ENCODE results near the gene GALNT14.

Gene GALNT14

GRCh38 chr2:30963184-30963583 lies 175.1 kb downstream of the GALNT14 start:
- no peaks in the 10 kb centered on the region for H3K36me3 ChIP-seq (ENCODE audit: control insufficient read depth, insufficient read depth, low read length)
- no peaks in the 10 kb centered on the region for H3K9me3 ChIP-seq (ENCODE audit: control insufficient read depth, insufficient read depth, low read length)
- H3K9ac ChIP-seq (ENCODE audit: low read depth, low read length), result no peak overlapping the region
- H3K4me3 ChIP-seq (ENCODE audit: low read depth, low read length), result no peak overlapping the region
- peaks cover 2% of the 10 kb centered on the region for H3K4me1 ChIP-seq (ENCODE audit: control insufficient read depth, insufficient read depth, low read length)
- H3K27me3 ChIP-seq (ENCODE audit: control insufficient read depth, insufficient read depth, low read length), result no peaks in the 10 kb centered on the region

GRCh38 chr2:30960213-30960612 lies 178.0 kb downstream of the GALNT14 start:
- Histone ChIP-seq H3K4me1 (ENCODE audit: control insufficient read depth, insufficient read depth, low read length) (peaks cover 2% of the 10 kb centered on the region), H3K4me3 (ENCODE audit: low read depth, low read length) (no peak overlapping the region), H3K9ac (ENCODE audit: low read depth, low read length) (no peak overlapping the region), H3K9me3 (ENCODE audit: control insufficient read depth, insufficient read depth, low read length) (no peaks in the 10 kb centered on the region), H3K36me3 (ENCODE audit: control insufficient read depth, insufficient read depth, low read length) (no peaks in the 10 kb centered on the region), H3K27me3 (ENCODE audit: control insufficient read depth, insufficient read depth, low read length) (no peaks in the 10 kb centered on the region)

- Histone ChIP-seq H3K4me1 (ENCODE audit: control insufficient read depth, insufficient read depth, low read length) (peaks cover 2% of the 10 kb centered on the region), H3K27me3 (ENCODE audit: control insufficient read depth, insufficient read depth, low read length) (no peaks in the 10 kb centered on the region), H3K9me3 (ENCODE audit: control insufficient read depth, insufficient read depth, low read length) (no peaks in the 10 kb centered on the region), H3K9ac (ENCODE audit: low read depth, low read length) (no peak overlapping the region), H3K4me3 (ENCODE audit: low read depth, low read length) (no peak overlapping the region), H3K36me3 (ENCODE audit: control insufficient read depth, insufficient read depth, low read length) (no peaks in the 10 kb centered on the region)
Measured at GRCh38 chr2:30959653-30960052, 178.6 kb downstream of the GALNT14 start.

GRCh38 chr2:30958918-30959265 lies 179.3 kb downstream of the GALNT14 start:
- H3K4me3 ChIP-seq (ENCODE audit: low read depth, low read length), result no peak overlapping the region
- no peaks in the 10 kb centered on the region for H3K36me3 ChIP-seq (ENCODE audit: control insufficient read depth, insufficient read depth, low read length)
- no peak overlapping the region for H3K9ac ChIP-seq (ENCODE audit: low read depth, low read length)
- H3K4me1 ChIP-seq (ENCODE audit: control insufficient read depth, insufficient read depth, low read length), result peaks cover 2% of the 10 kb centered on the region
- no peaks in the 10 kb centered on the region for H3K27me3 ChIP-seq (ENCODE audit: control insufficient read depth, insufficient read depth, low read length)
- H3K9me3 ChIP-seq (ENCODE audit: control insufficient read depth, insufficient read depth, low read length), result no peaks in the 10 kb centered on the region

GRCh38 chr2:30958193-30958917 lies 179.9 kb downstream of the GALNT14 start:
- Histone ChIP-seq H3K9ac (ENCODE audit: low read depth, low read length) (no peak overlapping the region), H3K9me3 (ENCODE audit: control insufficient read depth, insufficient read depth, low read length) (no peaks in the 10 kb centered on the region), H3K27me3 (ENCODE audit: control insufficient read depth, insufficient read depth, low read length) (no peaks in the 10 kb centered on the region), H3K36me3 (ENCODE audit: control insufficient read depth, insufficient read depth, low read length) (no peaks in the 10 kb centered on the region), H3K4me3 (ENCODE audit: low read depth, low read length) (no peak overlapping the region), H3K4me1 (ENCODE audit: control insufficient read depth, insufficient read depth, low read length) (peaks cover 2% of the 10 kb centered on the region)

- Histone ChIP-seq H3K36me3 (ENCODE audit: control insufficient read depth, insufficient read depth, low read length) (no peaks in the 10 kb centered on the region), H3K4me3 (ENCODE audit: low read depth, low read length) (no peak overlapping the region)
Measured at GRCh38 chr2:30957591-30957990, 180.6 kb downstream of the GALNT14 start.

GRCh38 chr2:30956995-30957394 lies 181.2 kb downstream of the GALNT14 start:
- no peak overlapping the region for H3K9ac ChIP-seq (ENCODE audit: low read depth, low read length)
- peaks cover 2% of the 10 kb centered on the region for H3K4me1 ChIP-seq (ENCODE audit: control insufficient read depth, insufficient read depth, low read length)
- H3K27me3 ChIP-seq (ENCODE audit: control insufficient read depth, insufficient read depth, low read length), result no peaks in the 10 kb centered on the region
- no peaks in the 10 kb centered on the region for H3K36me3 ChIP-seq (ENCODE audit: control insufficient read depth, insufficient read depth, low read length)
- H3K4me3 ChIP-seq (ENCODE audit: low read depth, low read length), result no peak overlapping the region
- no peaks in the 10 kb centered on the region for H3K9me3 ChIP-seq (ENCODE audit: control insufficient read depth, insufficient read depth, low read length)

More at GRCh38 chr2:30957591-30957990, 180.6 kb downstream of the GALNT14 start:
- Histone ChIP-seq H3K9me3 (ENCODE audit: control insufficient read depth, insufficient read depth, low read length) (no peaks in the 10 kb centered on the region), H3K27me3 (ENCODE audit: control insufficient read depth, insufficient read depth, low read length) (no peaks in the 10 kb centered on the region), H3K4me1 (ENCODE audit: control insufficient read depth, insufficient read depth, low read length) (peaks cover 2% of the 10 kb centered on the region), H3K9ac (ENCODE audit: low read depth, low read length) (no peak overlapping the region)

GRCh38 chr2:30955516-30956132 lies 182.6 kb downstream of the GALNT14 start:
- Histone ChIP-seq H3K4me3 (ENCODE audit: low read depth, low read length) (no peak overlapping the region), H3K36me3 (ENCODE audit: control insufficient read depth, insufficient read depth, low read length) (no peaks in the 10 kb centered on the region), H3K27me3 (ENCODE audit: control insufficient read depth, insufficient read depth, low read length) (no peaks in the 10 kb centered on the region)

GRCh38 chr2:30950339-30950738 lies 187.9 kb downstream of the GALNT14 start:
- Histone ChIP-seq H3K9me3 (ENCODE audit: control insufficient read depth, insufficient read depth, low read length) (peaks cover 4% of the 10 kb centered on the region), H3K4me1 (ENCODE audit: control insufficient read depth, insufficient read depth, low read length) (no peaks in the 10 kb centered on the region), H3K9ac (ENCODE audit: low read depth, low read length) (no peak overlapping the region), H3K27me3 (ENCODE audit: control insufficient read depth, insufficient read depth, low read length) (no peaks in the 10 kb centered on the region), H3K4me3 (ENCODE audit: low read depth, low read length) (no peak overlapping the region), H3K36me3 (ENCODE audit: control insufficient read depth, insufficient read depth, low read length) (no peaks in the 10 kb centered on the region)

More at GRCh38 chr2:30955516-30956132, 182.6 kb downstream of the GALNT14 start:
- peaks cover 2% of the 10 kb centered on the region for H3K4me1 ChIP-seq (ENCODE audit: control insufficient read depth, insufficient read depth, low read length)
- H3K9ac ChIP-seq (ENCODE audit: low read depth, low read length), result no peak overlapping the region
- H3K9me3 ChIP-seq (ENCODE audit: control insufficient read depth, insufficient read depth, low read length), result no peaks in the 10 kb centered on the region

GRCh38 chr2:30949435-30949834 lies 188.8 kb downstream of the GALNT14 start:
- Histone ChIP-seq H3K9me3 (ENCODE audit: control insufficient read depth, insufficient read depth, low read length) (peaks cover 4% of the 10 kb centered on the region), H3K4me1 (ENCODE audit: control insufficient read depth, insufficient read depth, low read length) (no peaks in the 10 kb centered on the region), H3K36me3 (ENCODE audit: control insufficient read depth, insufficient read depth, low read length) (no peaks in the 10 kb centered on the region), H3K4me3 (ENCODE audit: low read depth, low read length) (no peak overlapping the region), H3K27me3 (ENCODE audit: control insufficient read depth, insufficient read depth, low read length) (no peaks in the 10 kb centered on the region), H3K9ac (ENCODE audit: low read depth, low read length) (no peak overlapping the region)

- no peaks in the 10 kb centered on the region for H3K4me1 ChIP-seq (ENCODE audit: control insufficient read depth, insufficient read depth, low read length)
- H3K27me3 ChIP-seq (ENCODE audit: control insufficient read depth, insufficient read depth, low read length), result no peaks in the 10 kb centered on the region
- peaks cover 4% of the 10 kb centered on the region for H3K9me3 ChIP-seq (ENCODE audit: control insufficient read depth, insufficient read depth, low read length)
- H3K36me3 ChIP-seq (ENCODE audit: control insufficient read depth, insufficient read depth, low read length), result no peaks in the 10 kb centered on the region
- no peak overlapping the region for H3K4me3 ChIP-seq (ENCODE audit: low read depth, low read length)
- no peak overlapping the region for H3K9ac ChIP-seq (ENCODE audit: low read depth, low read length)
Measured at GRCh38 chr2:30948857-30949256, 189.4 kb downstream of the GALNT14 start.

- Histone ChIP-seq H3K36me3 (ENCODE audit: control insufficient read depth, insufficient read depth, low read length) (no peaks in the 10 kb centered on the region), H3K27me3 (ENCODE audit: control insufficient read depth, insufficient read depth, low read length) (no peaks in the 10 kb centered on the region), H3K4me1 (ENCODE audit: control insufficient read depth, insufficient read depth, low read length) (no peaks in the 10 kb centered on the region), H3K9me3 (ENCODE audit: control insufficient read depth, insufficient read depth, low read length) (peaks cover 4% of the 10 kb centered on the region), H3K4me3 (ENCODE audit: low read depth, low read length) (no peak overlapping the region), H3K9ac (ENCODE audit: low read depth, low read length) (no peak overlapping the region)
Measured at GRCh38 chr2:30948130-30948529, 190.1 kb downstream of the GALNT14 start.

Data from iPS-15b (cell line).